GM12878 (cell line): Measurements from ENCODE around the gene CHSY3. TPM values are rescaled to one million over a fixed set of nuclear protein-coding genes. Genes with fewer than 3 reads are reported as not detected.

Experiments
- ATAC-seq: fragments of 200-7000 bp; cut with Tn5 transposase; 3 replicates; pipeline ENCODE4 v1.9.1; 2020; ENCODE audit warnings: mild to moderate bottlenecking, moderate library complexity
- BruUV-seq: library from RNA; stranded (reverse); fragments of 400-500 nt; replicated peaks from 2 replicates; lab custom pipeline; 2021; lab: Mats Ljungman, UMichigan
- CTCF ChIA-PET: fragments of 300-600 bp; sonication (Branson Sonifier 250); formaldehyde crosslinking; extraction: SDS; loops from one replicate; lab custom pipeline; 2021; ENCODE audit warnings: inconsistent platforms; lab: Yijun Ruan, JAX
- POLR2A ChIA-PET: fragments of 350-600 bp; formaldehyde crosslinking; extraction: SDS; loops from one replicate; lab custom pipeline; 2021; ENCODE audit warnings: inconsistent platforms; lab: Charles Lee
- RAD21 ChIA-PET: fragments of 300-600 bp; sonication (Branson Sonifier 250); formaldehyde crosslinking; loops from one replicate; lab custom pipeline; 2023; ENCODE audit warnings: antibody characterized with exemption; ENCODE audit not compliant: unreplicated experiment; lab: Charles Lee
- SMC1A ChIA-PET: fragments of 300-600 bp; sonication (Branson Sonifier 250); formaldehyde crosslinking; loops from one replicate; lab custom pipeline; 2023; ENCODE audit not compliant: unreplicated experiment, uncharacterized antibody; lab: Charles Lee
- DNase-seq: peaks from one replicate; pipeline ENCODE4 v3.0.0-alpha.2; 2011; ENCODE audit warnings: low read depth, low spot score
- FAIRE-seq: peaks from 3 replicates; lab custom pipeline; 2011; peaks lifted over from hg19 to GRCh38; lab: Jason Lieb, UNC
- H2AFZ ChIP-seq: 2 replicates; pipeline ENCODE4 v1.6.0; 2011; ENCODE audit warnings: low read depth, low read length, control low read depth; ENCODE audit not compliant: control insufficient read depth
- H3K27ac ChIP-seq: 2 replicates; pipeline ENCODE4 v1.5.1; 2011; ENCODE audit warnings: control low read depth; ENCODE audit not compliant: control insufficient read depth, insufficient read depth
- H3K27me3 ChIP-seq, 2 experiments: replicated peaks in 1 of 2; 2 replicates each; pipeline versions ENCODE4 v1.6.0 to v1.6.1; 2011; ENCODE audit warnings: low read length in 1 of 2; ENCODE audit not compliant: control insufficient read depth in 2 of 2, insufficient read depth in 2 of 2
- H3K36me3 ChIP-seq, 2 experiments: 2 replicates each; pipeline ENCODE4 v1.5.1; 2011; ENCODE audit warnings: low read length in 1 of 2; ENCODE audit not compliant: control insufficient read depth in 2 of 2, insufficient read depth in 2 of 2
- H3K4me1 ChIP-seq: 2 replicates; pipeline ENCODE4 v1.6.1; 2011; ENCODE audit warnings: mild to moderate bottlenecking, low read length, moderate library complexity, mixed read lengths; ENCODE audit not compliant: control insufficient read depth, insufficient read depth
- H3K4me2 ChIP-seq: 2 replicates; pipeline ENCODE4 v1.6.0; 2011; ENCODE audit warnings: control low read depth; ENCODE audit not compliant: control insufficient read depth, insufficient read depth
- H3K4me3 ChIP-seq: fragments of 200-600 bp; sonication (generic); 2 replicates; pipeline ENCODE4 v1.5.1; 2016
- H3K79me2 ChIP-seq: 2 replicates; pipeline ENCODE4 v1.6.0; 2011; ENCODE audit warnings: low read length; ENCODE audit not compliant: control insufficient read depth, insufficient read depth
- H3K9ac ChIP-seq: 2 replicates; pipeline ENCODE4 v1.8.0; 2011; ENCODE audit warnings: low read length, control low read depth, mixed read lengths; ENCODE audit not compliant: control insufficient read depth, insufficient read depth
- H3K9me3 ChIP-seq: replicated peaks from 3 replicates; pipeline ENCODE4 v1.5.1; 2011; ENCODE audit warnings: mild to moderate bottlenecking, low read length; ENCODE audit not compliant: control insufficient read depth, insufficient read depth
- H4K20me1 ChIP-seq: 2 replicates; pipeline ENCODE4 v1.6.0; 2011; ENCODE audit not compliant: control insufficient read depth, insufficient read depth
- BACH1 ChIP-seq: fragments of 450-650 bp; IDR thresholded peaks from 2 replicates; pipeline ENCODE4 v1.6.1; 2017; ENCODE audit warnings: mild to moderate bottlenecking, borderline replicate concordance
- EGR1 ChIP-seq, 2 experiments: IDR thresholded peaks; 1 replicate in 1 of 2; 2 replicates in 1 of 2; pipeline ENCODE4 v1.6.1; 2011 to 2012; ENCODE audit warnings: low read depth in 2 of 2, low read length in 2 of 2, borderline replicate concordance in 1 of 2, mild to moderate bottlenecking in 1 of 2, moderate library complexity in 1 of 2
- MEF2A ChIP-seq: IDR thresholded peaks from 2 replicates; pipeline ENCODE4 v1.6.1; 2011; ENCODE audit warnings: low read depth, mild to moderate bottlenecking, low read length, moderate library complexity; ENCODE audit not compliant: insufficient read depth
- MYB ChIP-seq: fragments of 150-350 bp; IDR thresholded peaks from 2 replicates; pipeline ENCODE4 v1.6.1; 2014; ENCODE audit warnings: mild to moderate bottlenecking, low read depth, low read length, borderline replicate concordance
- NFXL1 ChIP-seq: fragments of 450-650 bp; IDR thresholded peaks from 2 replicates; pipeline ENCODE4 v1.6.1; 2017; ENCODE audit warnings: antibody characterized with exemption, mild to moderate bottlenecking, borderline replicate concordance
- NR2C1 ChIP-seq: fragments of 450-650 bp; IDR thresholded peaks from 2 replicates; pipeline ENCODE4 v1.6.1; 2017; ENCODE audit warnings: antibody characterized with exemption, mild to moderate bottlenecking, moderate library complexity
- RAD21 ChIP-seq: IDR thresholded peaks from 2 replicates; pipeline ENCODE4 v1.6.1; 2011; ENCODE audit warnings: mild to moderate bottlenecking, low read depth, low read length, moderate library complexity; ENCODE audit not compliant: insufficient read depth
- WGBS: methylation state at CpG from one replicate; pipeline ENCODE4 v1.1.6; 2016; ENCODE audit warnings: low lambda C conversion rate; ENCODE audit not compliant: insufficient replicate concordance, insufficient coverage; ENCODE audit errors: missing lambda C conversion rate; 5-methylcytosine and 5-hydroxymethylcytosine counted together
- in situ Hi-C: fragments of 300-500 bp; cut with MboI; formaldehyde crosslinking; loops from 9 replicates; pipeline ENCODE4 v1.14.3; 2018; ENCODE audit warnings: mixed read lengths
- intact Hi-C: fragments of 100-400 bp; cut with micrococcal nuclease; formaldehyde crosslinking; loops from one replicate; pipeline ENCODE4 v1.14.2; 2022; ENCODE audit not compliant: unreplicated experiment
- polyA plus RNA-seq, 11 experiments: library from polyadenylated mRNA; depleted of rRNA in 4 of 11; unstranded in 6 of 11; stranded (reverse) in 5 of 11; fragments of >200 nt; fragmentation: Nextera tagmentation in 4 of 11; fragmentation: Illumina TruSeq in 1 of 11; extraction: Ambion mirVana in 4 of 11; extraction: Trizol in 1 of 11; gene quantifications; 1 replicate in 1 of 11; 2 replicates in 10 of 11; pipeline versions ENCODE4 v1.2.1 to v1.2.3, GENCODE V29; 2011 to 2016; ENCODE audit warnings: inconsistent platforms in 2 of 11, missing spikeins in 2 of 11, low read depth in 1 of 11
- total RNA-seq, 4 experiments: library from RNA; depleted of rRNA in 3 of 4; stranded (reverse); fragments of >200 nt in 3 of 4; fragmentation: Illumina TruSeq in 1 of 4; extraction: Trizol in 1 of 4; gene quantifications; 2 replicates each; pipeline versions ENCODE4 v1.2.1 to v1.2.3, GENCODE V29; 2013 to 2021
- TF ChIP-seq, protein P1 (sequence below): fragments of 450-650 bp; IDR thresholded peaks from 2 replicates; pipeline ENCODE4 v1.6.1; 2017; ENCODE audit warnings: mild to moderate bottlenecking, moderate library complexity
- TF ChIP-seq, protein P2 (sequence below): IDR thresholded peaks from 2 replicates; pipeline ENCODE4 v1.6.1; 2011; ENCODE audit warnings: borderline replicate concordance, low read depth, mild to moderate bottlenecking, moderate library complexity, low read length; ENCODE audit not compliant: insufficient read depth, poor library complexity, severe bottlenecking
- TF ChIP-seq, protein P3 (sequence below), 3 experiments: IDR thresholded peaks in 2 of 3; conservative IDR thresholded peaks in 1 of 3; 2 replicates each; pipeline ENCODE4 v1.5.1; 2011; ENCODE audit warnings: low read depth in 3 of 3, low read length in 3 of 3, mild to moderate bottlenecking in 3 of 3, control low read depth in 2 of 3, moderate library complexity in 2 of 3, inconsistent platforms in 1 of 3, mixed read lengths in 1 of 3; ENCODE audit not compliant: control insufficient read depth in 2 of 3, insufficient read depth in 1 of 3; ENCODE audit errors: extremely low read depth in 1 of 3
- TF ChIP-seq, protein P4 (sequence below): fragments of 450-650 bp; IDR thresholded peaks from 2 replicates; pipeline ENCODE4 v1.6.1; 2018; ENCODE audit warnings: mild to moderate bottlenecking, low read depth, moderate library complexity; ENCODE audit not compliant: partially characterized antibody

The CHSY3 gene
- total and polyA plus RNA-seq, 10 of the 15 experiments (the other 5 are each of a cell fraction or from before 2014, with no cell fraction given), result not detected

DNA sequence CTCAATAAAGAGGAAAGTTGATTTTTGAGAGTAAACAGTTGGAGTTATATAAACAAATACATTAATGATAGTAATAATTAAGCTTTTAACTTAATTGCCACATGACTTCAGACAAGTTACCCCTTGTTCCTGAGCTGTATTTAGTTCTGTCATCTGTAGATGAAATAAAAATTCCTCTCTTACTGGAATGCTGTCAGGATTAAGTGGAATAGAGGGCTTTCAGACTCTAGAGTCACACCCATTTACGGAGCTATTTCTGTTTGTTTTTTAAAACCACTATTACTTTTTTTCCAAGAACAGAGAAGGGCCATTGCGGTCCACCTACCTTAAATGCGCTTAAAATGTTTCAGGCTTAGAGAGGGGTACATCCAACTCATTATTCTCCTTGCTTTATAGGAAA lies 170.6 kb downstream of the CHSY3 start (continued):
- TF ChIP-seq, protein P1, sequence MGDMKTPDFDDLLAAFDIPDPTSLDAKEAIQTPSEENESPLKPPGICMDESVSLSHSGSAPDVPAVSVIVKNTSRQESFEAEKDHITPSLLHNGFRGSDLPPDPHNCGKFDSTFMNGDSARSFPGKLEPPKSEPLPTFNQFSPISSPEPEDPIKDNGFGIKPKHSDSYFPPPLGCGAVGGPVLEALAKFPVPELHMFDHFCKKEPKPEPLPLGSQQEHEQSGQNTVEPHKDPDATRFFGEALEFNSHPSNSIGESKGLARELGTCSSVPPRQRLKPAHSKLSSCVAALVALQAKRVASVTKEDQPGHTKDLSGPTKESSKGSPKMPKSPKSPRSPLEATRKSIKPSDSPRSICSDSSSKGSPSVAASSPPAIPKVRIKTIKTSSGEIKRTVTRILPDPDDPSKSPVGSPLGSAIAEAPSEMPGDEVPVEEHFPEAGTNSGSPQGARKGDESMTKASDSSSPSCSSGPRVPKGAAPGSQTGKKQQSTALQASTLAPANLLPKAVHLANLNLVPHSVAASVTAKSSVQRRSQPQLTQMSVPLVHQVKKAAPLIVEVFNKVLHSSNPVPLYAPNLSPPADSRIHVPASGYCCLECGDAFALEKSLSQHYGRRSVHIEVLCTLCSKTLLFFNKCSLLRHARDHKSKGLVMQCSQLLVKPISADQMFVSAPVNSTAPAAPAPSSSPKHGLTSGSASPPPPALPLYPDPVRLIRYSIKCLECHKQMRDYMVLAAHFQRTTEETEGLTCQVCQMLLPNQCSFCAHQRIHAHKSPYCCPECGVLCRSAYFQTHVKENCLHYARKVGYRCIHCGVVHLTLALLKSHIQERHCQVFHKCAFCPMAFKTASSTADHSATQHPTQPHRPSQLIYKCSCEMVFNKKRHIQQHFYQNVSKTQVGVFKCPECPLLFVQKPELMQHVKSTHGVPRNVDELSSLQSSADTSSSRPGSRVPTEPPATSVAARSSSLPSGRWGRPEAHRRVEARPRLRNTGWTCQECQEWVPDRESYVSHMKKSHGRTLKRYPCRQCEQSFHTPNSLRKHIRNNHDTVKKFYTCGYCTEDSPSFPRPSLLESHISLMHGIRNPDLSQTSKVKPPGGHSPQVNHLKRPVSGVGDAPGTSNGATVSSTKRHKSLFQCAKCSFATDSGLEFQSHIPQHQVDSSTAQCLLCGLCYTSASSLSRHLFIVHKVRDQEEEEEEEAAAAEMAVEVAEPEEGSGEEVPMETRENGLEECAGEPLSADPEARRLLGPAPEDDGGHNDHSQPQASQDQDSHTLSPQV, result no peak
- TF ChIP-seq MYB, result no peak
- no peak for TF ChIP-seq RAD21
- TF ChIP-seq, all 136 proteins: peak for 0

DNA sequence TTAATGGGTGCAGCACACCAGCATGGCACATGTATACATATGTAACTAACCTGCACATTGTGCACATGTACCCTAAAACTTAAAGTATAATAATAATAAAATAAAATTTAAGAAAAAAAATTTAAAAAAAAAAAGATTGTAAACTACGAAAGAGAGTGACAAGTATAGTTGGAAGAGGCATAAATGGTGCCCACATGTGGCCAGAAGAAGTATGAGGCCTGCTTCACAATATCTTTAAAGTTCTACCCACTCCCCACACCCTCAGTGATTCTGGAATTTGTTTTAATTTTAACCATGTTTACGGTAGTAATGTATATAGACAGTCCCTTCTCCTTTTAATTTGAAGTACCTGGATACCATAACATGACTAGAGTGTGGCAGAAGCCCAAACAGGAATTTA lies 172.7 kb downstream of the CHSY3 start:
- intact Hi-C loops, result no loop called here
- CTCF ChIA-PET, result no interaction called here

More for the DNA sequence above, 172.7 kb downstream of the CHSY3 start:
- Histone ChIP-seq H4K20me1 (no peaks in the 10 kb centered on the region), H3K27me3 (no peaks in the 10 kb centered on the region), H3K36me3 (no peaks in the 10 kb centered on the region), H3K9ac (no peak overlapping the region), H3K27ac (no peak overlapping the region), H3K9me3 (no peaks in the 10 kb centered on the region), H3K79me2 (no peaks in the 10 kb centered on the region), H2AFZ (no peak overlapping the region), H3K4me2 (no peak overlapping the region), H3K4me1 (no peaks in the 10 kb centered on the region), H3K4me3 (no peak overlapping the region)
- FAIRE-seq (no peak), ATAC-seq (no peak), DNase-seq (no peak)
- TF ChIP-seq NR2C1 (no peak), NFXL1 (no peak), EGR1 (IDR thresholded peaks at IDR 0.05; ENCODE audit: borderline replicate concordance in 1 of 2, low read depth in 2 of 2, low read length in 2 of 2) (no peak), BACH1 (no peak), MEF2A (no peak)
- TF ChIP-seq, protein P2, sequence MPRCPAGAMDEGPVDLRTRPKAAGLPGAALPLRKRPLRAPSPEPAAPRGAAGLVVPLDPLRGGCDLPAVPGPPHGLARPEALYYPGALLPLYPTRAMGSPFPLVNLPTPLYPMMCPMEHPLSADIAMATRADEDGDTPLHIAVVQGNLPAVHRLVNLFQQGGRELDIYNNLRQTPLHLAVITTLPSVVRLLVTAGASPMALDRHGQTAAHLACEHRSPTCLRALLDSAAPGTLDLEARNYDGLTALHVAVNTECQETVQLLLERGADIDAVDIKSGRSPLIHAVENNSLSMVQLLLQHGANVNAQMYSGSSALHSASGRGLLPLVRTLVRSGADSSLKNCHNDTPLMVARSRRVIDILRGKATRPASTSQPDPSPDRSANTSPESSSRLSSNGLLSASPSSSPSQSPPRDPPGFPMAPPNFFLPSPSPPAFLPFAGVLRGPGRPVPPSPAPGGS, result no peak
- TF ChIP-seq, protein P3, sequence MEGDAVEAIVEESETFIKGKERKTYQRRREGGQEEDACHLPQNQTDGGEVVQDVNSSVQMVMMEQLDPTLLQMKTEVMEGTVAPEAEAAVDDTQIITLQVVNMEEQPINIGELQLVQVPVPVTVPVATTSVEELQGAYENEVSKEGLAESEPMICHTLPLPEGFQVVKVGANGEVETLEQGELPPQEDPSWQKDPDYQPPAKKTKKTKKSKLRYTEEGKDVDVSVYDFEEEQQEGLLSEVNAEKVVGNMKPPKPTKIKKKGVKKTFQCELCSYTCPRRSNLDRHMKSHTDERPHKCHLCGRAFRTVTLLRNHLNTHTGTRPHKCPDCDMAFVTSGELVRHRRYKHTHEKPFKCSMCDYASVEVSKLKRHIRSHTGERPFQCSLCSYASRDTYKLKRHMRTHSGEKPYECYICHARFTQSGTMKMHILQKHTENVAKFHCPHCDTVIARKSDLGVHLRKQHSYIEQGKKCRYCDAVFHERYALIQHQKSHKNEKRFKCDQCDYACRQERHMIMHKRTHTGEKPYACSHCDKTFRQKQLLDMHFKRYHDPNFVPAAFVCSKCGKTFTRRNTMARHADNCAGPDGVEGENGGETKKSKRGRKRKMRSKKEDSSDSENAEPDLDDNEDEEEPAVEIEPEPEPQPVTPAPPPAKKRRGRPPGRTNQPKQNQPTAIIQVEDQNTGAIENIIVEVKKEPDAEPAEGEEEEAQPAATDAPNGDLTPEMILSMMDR (IDR thresholded peaks at IDR 0.05 in 2 of 3, conservative IDR thresholded peaks at IDR 0.05 in 1 of 3; ENCODE audit: control insufficient read depth in 2 of 3, extremely low read depth in 1 of 3, insufficient read depth in 1 of 3, low read depth in 3 of 3, low read length in 3 of 3), result no peak
- TF ChIP-seq, protein P4, sequence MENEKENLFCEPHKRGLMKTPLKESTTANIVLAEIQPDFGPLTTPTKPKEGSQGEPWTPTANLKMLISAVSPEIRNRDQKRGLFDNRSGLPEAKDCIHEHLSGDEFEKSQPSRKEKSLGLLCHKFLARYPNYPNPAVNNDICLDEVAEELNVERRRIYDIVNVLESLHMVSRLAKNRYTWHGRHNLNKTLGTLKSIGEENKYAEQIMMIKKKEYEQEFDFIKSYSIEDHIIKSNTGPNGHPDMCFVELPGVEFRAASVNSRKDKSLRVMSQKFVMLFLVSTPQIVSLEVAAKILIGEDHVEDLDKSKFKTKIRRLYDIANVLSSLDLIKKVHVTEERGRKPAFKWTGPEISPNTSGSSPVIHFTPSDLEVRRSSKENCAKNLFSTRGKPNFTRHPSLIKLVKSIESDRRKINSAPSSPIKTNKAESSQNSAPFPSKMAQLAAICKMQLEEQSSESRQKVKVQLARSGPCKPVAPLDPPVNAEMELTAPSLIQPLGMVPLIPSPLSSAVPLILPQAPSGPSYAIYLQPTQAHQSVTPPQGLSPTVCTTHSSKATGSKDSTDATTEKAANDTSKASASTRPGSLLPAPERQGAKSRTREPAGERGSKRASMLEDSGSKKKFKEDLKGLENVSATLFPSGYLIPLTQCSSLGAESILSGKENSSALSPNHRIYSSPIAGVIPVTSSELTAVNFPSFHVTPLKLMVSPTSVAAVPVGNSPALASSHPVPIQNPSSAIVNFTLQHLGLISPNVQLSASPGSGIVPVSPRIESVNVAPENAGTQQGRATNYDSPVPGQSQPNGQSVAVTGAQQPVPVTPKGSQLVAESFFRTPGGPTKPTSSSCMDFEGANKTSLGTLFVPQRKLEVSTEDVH, result no peak
- 0% methylated on average over 2 of the region's 2 CpGs for WGBS
- ChIA-PET RAD21 (no interaction called here), SMC1A (no interaction called here), POLR2A (no interaction called here)
- in situ Hi-C loops, result no loop called here
- BruUV-seq, result no TSS peak
